Panc1 (cell line): Measurements from ENCODE around the gene RAB43. TPM values are rescaled to one million over a fixed set of nuclear protein-coding genes. Genes with fewer than 3 reads are reported as not detected.

Experiments used
- ATAC-seq: fragments of 200-7000 bp; cut with Tn5 transposase; 2 replicates; pipeline ENCODE4 v1.9.1; 2020; ENCODE audit warnings: mild to moderate bottlenecking, moderate library complexity
- BruUV-seq: library from RNA; stranded (reverse); fragments of 400-500 nt; replicated peaks from 2 replicates; lab custom pipeline; 2021; lab: Mats Ljungman, UMichigan
- CTCF ChIA-PET: fragments of 300-600 bp; sonication (Branson Sonifier 250); formaldehyde crosslinking; loops from one replicate; lab custom pipeline; 2022; ENCODE audit warnings: antibody characterized with exemption; lab: Charles Lee
- POLR2A ChIA-PET: fragments of 300-600 bp; sonication (Branson Sonifier 250); formaldehyde crosslinking; loops from one replicate; lab custom pipeline; 2022; ENCODE audit warnings: antibody characterized with exemption; lab: Charles Lee
- DNase-seq: peaks from one replicate; pipeline ENCODE4 v3.0.0-alpha.2; 2010; ENCODE audit warnings: low read depth, low spot score
- H3K27ac ChIP-seq: 2 replicates; pipeline ENCODE4 v1.5.1; 2011; ENCODE audit warnings: mild to moderate bottlenecking, low read length, inconsistent platforms
- H3K27me3 ChIP-seq: fragments of 200-500 bp; sonication (Bioruptor generic); 2 replicates; pipeline ENCODE4 v1.6.0; 2014; ENCODE audit warnings: low read length, inconsistent platforms; ENCODE audit not compliant: control insufficient read depth, insufficient read depth
- H3K36me3 ChIP-seq: fragments of 200-500 bp; sonication (Bioruptor generic); 2 replicates; pipeline ENCODE4 v1.5.1; 2014; ENCODE audit warnings: inconsistent platforms, mild to moderate bottlenecking, low read length, moderate library complexity; ENCODE audit not compliant: control insufficient read depth, insufficient read depth
- H3K4me1 ChIP-seq: 2 replicates; pipeline ENCODE4 v1.5.1; 2011; ENCODE audit warnings: inconsistent platforms, mild to moderate bottlenecking, low read length, moderate library complexity; ENCODE audit not compliant: control insufficient read depth, insufficient read depth
- H3K4me3 ChIP-seq, 2 experiments: 2 replicates each; pipeline ENCODE4 v1.5.1; 2011 to 2012; ENCODE audit warnings: low read depth in 2 of 2, low read length in 2 of 2, mild to moderate bottlenecking in 2 of 2, inconsistent platforms in 1 of 2, moderate library complexity in 1 of 2
- H3K9me3 ChIP-seq: fragments of 200-500 bp; sonication (Bioruptor generic); 2 replicates; pipeline ENCODE4 v1.5.1; 2014; ENCODE audit warnings: low read depth, mild to moderate bottlenecking, inconsistent platforms, low read length, moderate library complexity; ENCODE audit not compliant: control insufficient read depth, insufficient read depth
- CTCF ChIP-seq: fragments of 450-650 bp; IDR thresholded peaks from 2 replicates; pipeline ENCODE4 v1.5.1; 2017; ENCODE audit warnings: mild to moderate bottlenecking
- POLR2AphosphoS5 ChIP-seq: IDR thresholded peaks from 2 replicates; pipeline ENCODE4 v1.6.1; 2012; ENCODE audit warnings: mild to moderate bottlenecking, low read depth, low read length, moderate library complexity
- SIN3A ChIP-seq: IDR thresholded peaks from 2 replicates; pipeline ENCODE4 v1.6.1; 2012; ENCODE audit warnings: low read depth, mild to moderate bottlenecking, low read length, moderate library complexity, borderline replicate concordance; ENCODE audit not compliant: insufficient read depth
- TCF7L2 ChIP-seq: IDR thresholded peaks from 2 replicates; pipeline ENCODE4 v1.6.1; 2011; ENCODE audit warnings: mild to moderate bottlenecking, low read depth, low read length, inconsistent platforms
- in situ Hi-C: cut with HindIII; loops from 2 replicates; pipeline ENCODE4 v1.10.0; 2016; ENCODE audit warnings: low sequenced_read_pairs, low pct_unique_long_range_greater_than_20kb
- intact Hi-C: fragments of 100-400 bp; cut with micrococcal nuclease; formaldehyde crosslinking; loops from one replicate; pipeline ENCODE4 v1.10.0; 2022; ENCODE audit not compliant: unreplicated experiment
- total RNA-seq: library from RNA; stranded (reverse); gene quantifications from one replicate; pipeline ENCODE4 v1.2.1, GENCODE V29; 2021; ENCODE audit not compliant: unreplicated experiment
- TF ChIP-seq, protein P1 (sequence below), 2 experiments: IDR thresholded peaks; 2 replicates each; pipeline ENCODE4 v1.6.1; 2011 to 2012; ENCODE audit warnings: low read depth in 2 of 2, control low read depth in 1 of 2, low read length in 1 of 2, mild to moderate bottlenecking in 1 of 2, moderate library complexity in 1 of 2; ENCODE audit not compliant: insufficient read depth in 1 of 2

The RAB43 gene
- total RNA-seq, 1 experiment from 2014 or later, result 27.7 TPM

- BruUV-seq, result no TSS peak
- no peaks in the 10 kb centered on the region for H3K4me1 ChIP-seq
- ATAC-seq, result no peak
- ChIA-PET POLR2A (no interaction called here), CTCF (no interaction called here)
- H3K27ac ChIP-seq, result no peak overlapping the region
- H3K4me3 ChIP-seq, result no peak overlapping the region
- TF ChIP-seq, protein P1, sequence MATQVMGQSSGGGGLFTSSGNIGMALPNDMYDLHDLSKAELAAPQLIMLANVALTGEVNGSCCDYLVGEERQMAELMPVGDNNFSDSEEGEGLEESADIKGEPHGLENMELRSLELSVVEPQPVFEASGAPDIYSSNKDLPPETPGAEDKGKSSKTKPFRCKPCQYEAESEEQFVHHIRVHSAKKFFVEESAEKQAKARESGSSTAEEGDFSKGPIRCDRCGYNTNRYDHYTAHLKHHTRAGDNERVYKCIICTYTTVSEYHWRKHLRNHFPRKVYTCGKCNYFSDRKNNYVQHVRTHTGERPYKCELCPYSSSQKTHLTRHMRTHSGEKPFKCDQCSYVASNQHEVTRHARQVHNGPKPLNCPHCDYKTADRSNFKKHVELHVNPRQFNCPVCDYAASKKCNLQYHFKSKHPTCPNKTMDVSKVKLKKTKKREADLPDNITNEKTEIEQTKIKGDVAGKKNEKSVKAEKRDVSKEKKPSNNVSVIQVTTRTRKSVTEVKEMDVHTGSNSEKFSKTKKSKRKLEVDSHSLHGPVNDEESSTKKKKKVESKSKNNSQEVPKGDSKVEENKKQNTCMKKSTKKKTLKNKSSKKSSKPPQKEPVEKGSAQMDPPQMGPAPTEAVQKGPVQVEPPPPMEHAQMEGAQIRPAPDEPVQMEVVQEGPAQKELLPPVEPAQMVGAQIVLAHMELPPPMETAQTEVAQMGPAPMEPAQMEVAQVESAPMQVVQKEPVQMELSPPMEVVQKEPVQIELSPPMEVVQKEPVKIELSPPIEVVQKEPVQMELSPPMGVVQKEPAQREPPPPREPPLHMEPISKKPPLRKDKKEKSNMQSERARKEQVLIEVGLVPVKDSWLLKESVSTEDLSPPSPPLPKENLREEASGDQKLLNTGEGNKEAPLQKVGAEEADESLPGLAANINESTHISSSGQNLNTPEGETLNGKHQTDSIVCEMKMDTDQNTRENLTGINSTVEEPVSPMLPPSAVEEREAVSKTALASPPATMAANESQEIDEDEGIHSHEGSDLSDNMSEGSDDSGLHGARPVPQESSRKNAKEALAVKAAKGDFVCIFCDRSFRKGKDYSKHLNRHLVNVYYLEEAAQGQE (IDR thresholded peaks at IDR 0.05; ENCODE audit: insufficient read depth in 1 of 2, low read depth in 2 of 2, low read length in 1 of 2), result no peak
- TF ChIP-seq CTCF (no peak), POLR2AphosphoS5 (no peak)
- in situ Hi-C loops (no loop called here), intact Hi-C loops (no loop called here)
- H3K36me3 ChIP-seq, result peaks cover 11% of the 10 kb centered on the region
- DNase-seq, result no peak
- no peaks in the 10 kb centered on the region for H3K9me3 ChIP-seq
- H3K27me3 ChIP-seq, result no peaks in the 10 kb centered on the region
Measured at GRCh38 chr3:129130291-129130813, 8.7 kb upstream of the RAB43 start.

GRCh38 chr3:129128357-129129155 is 7.0 kb upstream of the RAB43 start:
- H3K27ac ChIP-seq, result no peak overlapping the region
- intact Hi-C loops, result no loop called here
- BruUV-seq, result no TSS peak
- H3K4me3 ChIP-seq, result no peak overlapping the region
- H3K36me3 ChIP-seq, result peaks cover 7% of the 10 kb centered on the region; the same call in 1 of the 2 replicates
- in situ Hi-C loops, result loop anchor here (10.0 kb wide), 1 partner anchor 134 kb away; the partner anchor contains the start of gene CFAP92
- ChIA-PET POLR2A (no interaction called here), CTCF (no interaction called here)
- H3K4me1 ChIP-seq, result no peaks in the 10 kb centered on the region
- ATAC-seq (no peak), DNase-seq (no peak)
- H3K9me3 ChIP-seq, result no peaks in the 10 kb centered on the region
- no peaks in the 10 kb centered on the region for H3K27me3 ChIP-seq
- TF ChIP-seq TCF7L2 (no peak), CTCF (no peak), POLR2AphosphoS5 (no peak), SIN3A (no peak)
- TF ChIP-seq, protein P1 (IDR thresholded peaks at IDR 0.05; ENCODE audit: insufficient read depth in 1 of 2, low read depth in 2 of 2, low read length in 1 of 2), result no peak
